ENCODE results near the gene SMU1. TPM values are rescaled to one million over a fixed set of nuclear protein-coding genes. Genes with fewer than 3 reads are reported as not detected.

SMU1 gene
- total RNA-seq, 1 donor from 2014 or later, result 36.2 TPM

GRCh38 chr9:33046061-33046460, 30.4 kb downstream of the SMU1 start:
- no peak for DNase-seq (ENCODE audit: low read depth in 2 of 2)

DNA sequence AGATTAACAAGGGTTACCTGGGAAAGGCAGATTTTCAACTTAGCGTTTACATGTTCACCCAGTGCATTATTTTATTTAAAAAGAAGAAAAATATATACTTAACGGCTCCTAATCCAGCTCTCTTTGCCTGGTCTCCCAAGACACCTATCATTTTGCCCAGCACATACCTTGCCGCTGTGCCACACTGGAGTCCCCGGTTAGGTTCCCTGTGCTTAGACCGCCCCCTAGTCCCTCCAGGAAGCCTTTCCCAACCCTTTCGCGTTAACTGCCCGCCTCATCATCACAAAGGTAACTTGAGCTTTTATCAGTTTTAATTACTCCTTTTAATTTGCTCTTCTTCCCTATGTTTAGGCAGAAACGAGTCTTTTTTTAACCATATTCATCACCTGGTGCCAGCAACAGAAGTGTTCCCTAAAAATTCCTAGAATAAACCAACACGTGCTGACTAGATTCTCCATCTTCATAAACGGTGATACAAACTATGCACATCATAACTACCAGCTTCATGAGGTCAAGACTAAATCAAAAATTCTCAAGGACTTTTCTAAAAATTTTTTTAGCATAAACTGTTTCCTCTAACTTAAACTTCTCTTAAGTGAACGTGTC, 31.7 kb downstream of the SMU1 start:
- peak; percentile 6 to 55 for DNase-seq (ENCODE audit: low read depth in 2 of 2)

- peak; percentile 50 to 92 for DNase-seq (ENCODE audit: low read depth in 2 of 2)
Measured at GRCh38 chr9:33044162-33044673, 32.3 kb downstream of the SMU1 start.

DNA sequence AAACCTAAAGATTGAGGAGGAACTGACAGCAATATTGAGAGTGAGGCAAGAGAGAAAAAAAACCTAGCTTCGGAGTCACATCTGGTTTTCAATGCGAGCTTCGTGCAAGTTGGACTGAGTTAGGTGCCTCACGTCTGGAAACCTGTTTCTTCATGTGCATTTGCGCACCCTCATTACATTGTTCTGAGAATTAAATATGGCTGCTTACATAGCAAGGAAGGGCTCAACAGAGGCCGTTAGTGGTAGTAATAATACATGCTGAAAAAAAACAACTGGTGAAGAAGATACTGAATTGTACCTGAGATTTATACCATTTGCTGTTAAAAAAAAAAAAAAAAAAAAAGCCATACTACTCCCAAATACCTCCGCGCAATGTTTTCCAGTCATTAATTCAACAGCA, 32.8 kb downstream of the SMU1 start:
- no peak for DNase-seq (ENCODE audit: low read depth in 2 of 2)

- DNase-seq (ENCODE audit: low read depth in 2 of 2), result no peak
Measured at GRCh38 chr9:33042473-33042872, 34.0 kb downstream of the SMU1 start.

- no peak for DNase-seq (ENCODE audit: low read depth in 2 of 2)
Measured at GRCh38 chr9:33041432-33042188, 34.9 kb downstream of the SMU1 start.

GRCh38 chr9:33040792-33041431, 35.6 kb downstream of the SMU1 start:
- no peak for DNase-seq (ENCODE audit: low read depth in 2 of 2)

GRCh38 chr9:33032865-33033264, 43.6 kb downstream of the SMU1 start:
- no peak for DNase-seq (ENCODE audit: low read depth in 2 of 2)

DNA sequence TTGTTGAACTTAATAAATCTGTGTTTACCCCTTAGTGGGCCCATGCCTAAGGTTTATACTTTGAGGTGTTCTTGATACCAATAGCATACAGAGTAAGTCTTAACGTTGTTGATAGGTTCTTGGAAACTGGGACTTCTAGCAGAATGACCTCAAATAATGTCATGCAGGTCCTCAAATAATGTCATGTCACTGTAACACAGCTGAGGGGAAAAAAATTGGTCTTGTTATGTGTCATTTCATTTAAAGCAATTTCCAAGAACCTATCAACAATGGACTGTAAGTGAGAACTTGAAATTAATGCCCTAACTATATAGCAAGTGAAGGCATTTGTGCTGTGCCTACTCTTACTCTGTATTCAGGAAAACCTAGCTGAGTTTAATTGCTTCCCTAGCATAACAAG, 44.2 kb downstream of the SMU1 start:
- no peak for DNase-seq (ENCODE audit: low read depth in 2 of 2)

DNA sequence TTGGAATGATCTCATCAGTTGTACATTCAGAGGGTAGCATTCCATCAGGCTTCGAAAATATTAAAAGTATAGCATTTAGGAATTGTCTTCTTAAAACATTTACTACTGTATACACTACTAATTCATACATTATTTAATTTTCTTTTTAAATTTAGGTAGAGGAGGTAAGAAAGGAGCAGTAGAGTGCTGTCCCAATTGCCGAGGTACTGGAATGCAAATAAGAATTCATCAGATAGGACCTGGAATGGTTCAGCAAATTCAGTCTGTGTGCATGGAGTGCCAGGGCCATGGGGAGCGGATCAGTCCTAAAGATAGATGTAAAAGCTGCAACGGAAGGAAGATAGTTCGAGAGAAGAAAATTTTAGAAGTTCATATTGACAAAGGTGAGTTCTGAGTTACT, 46.2 kb downstream of the SMU1 start:
- DNase-seq (ENCODE audit: low read depth in 2 of 2), result no peak

GRCh38 chr9:33029231-33029786, 47.2 kb downstream of the SMU1 start:
- no peak for DNase-seq (ENCODE audit: low read depth in 2 of 2)

DNA sequence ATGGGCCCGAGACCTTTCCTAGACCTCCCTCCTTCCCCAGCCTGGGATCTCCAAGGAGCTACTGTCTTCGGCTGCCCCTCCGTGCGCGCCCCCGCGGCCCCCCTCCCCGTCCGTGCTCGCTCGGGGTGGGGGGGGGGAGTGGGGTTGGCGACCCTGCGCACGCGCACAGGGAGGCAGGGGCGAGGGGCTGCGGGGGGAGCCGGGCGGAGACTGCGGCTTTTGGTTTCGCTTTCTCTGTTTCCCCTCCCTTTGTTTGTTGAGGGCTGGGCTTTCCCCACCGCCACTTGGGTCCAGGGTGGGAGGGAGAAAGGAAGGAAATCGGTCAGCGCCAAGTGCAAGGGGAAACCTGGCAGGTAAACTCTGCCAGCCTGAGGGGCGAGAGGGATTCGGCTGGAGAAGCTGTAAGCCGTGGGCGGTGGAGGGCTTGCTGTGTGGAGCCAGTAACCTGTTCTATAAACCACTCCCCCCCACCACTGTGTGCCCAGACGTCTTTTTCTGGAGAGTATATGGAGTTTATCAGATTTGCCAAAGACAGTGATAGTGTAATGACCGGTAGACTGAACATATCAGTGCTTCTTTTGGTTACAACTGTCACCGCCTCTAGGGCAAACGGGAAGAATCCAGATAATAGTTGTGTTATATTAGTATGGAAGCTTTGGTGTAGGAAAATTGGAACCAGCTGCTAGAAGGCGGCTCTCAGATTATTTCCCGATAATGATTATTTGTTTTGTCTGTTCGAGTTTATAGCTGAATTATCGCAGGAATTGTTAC, 50.7 kb downstream of the SMU1 start:
- peak; percentile 74 to 84 for DNase-seq (ENCODE audit: low read depth in 2 of 2)

DNA sequence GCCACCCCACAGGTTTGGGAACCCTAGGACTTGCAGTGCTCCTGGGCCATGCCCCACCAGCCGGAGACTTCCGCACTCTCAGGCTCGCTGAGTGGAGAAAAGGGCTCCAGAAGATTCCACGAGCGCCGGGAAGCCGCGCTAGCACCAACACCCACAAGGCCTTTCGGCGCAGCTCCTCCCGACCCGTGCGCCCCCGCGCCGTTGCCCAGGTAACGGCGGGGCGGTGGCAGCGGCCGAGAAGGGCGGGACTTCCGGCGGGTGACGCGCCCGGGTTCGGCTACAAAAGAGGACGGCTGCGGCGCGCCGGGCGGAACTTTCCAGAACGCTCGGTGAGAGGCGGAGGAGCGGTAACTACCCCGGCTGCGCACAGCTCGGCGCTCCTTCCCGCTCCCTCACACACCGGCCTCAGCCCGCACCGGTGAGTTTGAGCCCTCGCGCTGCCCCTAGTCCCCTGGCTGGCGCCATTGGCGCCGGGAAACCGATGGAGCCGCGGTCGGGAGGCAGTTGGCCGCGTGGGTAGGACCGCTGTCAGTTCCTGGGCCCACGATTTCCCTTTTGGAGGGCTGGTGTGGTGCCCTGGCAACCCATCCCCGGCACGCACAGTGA, 51.4 kb downstream of the SMU1 start, which contains the start of gene DNAJA1:
DNAJA1 (plus strand) TSS at position 308 of the 606 bp plus-strand sequence. CDS start 1,212 bp downstream, outside the sequence.
- peak; percentile 71 to 91 for DNase-seq (ENCODE audit: low read depth in 2 of 2)

DNA sequence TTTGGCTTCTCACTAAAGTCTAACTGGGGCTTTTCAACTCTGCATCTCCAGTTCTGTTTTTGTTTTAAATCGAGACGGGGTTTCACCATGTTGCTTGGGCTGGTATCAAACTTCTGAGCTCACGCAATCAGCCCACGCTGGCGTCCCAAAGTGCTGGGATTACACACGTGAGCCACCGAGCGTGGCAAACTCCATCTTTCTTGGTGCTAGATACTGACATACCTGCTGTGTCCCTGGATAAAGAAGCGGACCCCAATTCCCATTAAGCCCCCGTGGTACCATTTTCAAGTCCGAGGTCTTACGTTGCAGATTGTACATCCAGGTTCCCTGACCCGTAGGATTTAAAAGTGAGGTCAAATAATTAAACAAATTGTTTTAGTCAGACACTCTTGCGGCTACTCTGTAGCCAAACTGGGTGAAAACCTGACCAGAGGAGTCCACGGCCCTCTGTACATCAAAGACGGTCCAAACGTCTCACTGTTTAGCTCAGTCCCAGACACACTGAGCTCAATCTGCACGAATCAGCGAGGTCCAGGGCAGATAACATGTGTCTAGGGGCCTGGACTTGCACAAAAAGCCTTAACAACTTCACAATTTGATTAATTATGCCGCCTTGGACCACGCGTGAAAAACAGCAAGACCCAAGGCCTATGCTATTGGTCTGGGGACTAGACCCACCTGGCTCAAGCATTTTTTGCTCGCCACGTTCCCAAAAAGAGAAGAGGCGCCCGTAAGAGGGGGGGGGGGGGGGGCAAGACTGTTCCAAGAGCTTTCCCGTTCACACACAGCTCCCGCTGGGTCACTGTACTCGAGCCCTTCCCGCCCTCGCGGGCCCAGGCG, 52.1 kb downstream of the SMU1 start:
- peak in 1 of 2 donors; percentile 38 for DNase-seq (ENCODE audit: low read depth in 2 of 2)

- DNase-seq (ENCODE audit: low read depth in 2 of 2), result no peak
Measured at GRCh38 chr9:33023661-33024060, 52.8 kb downstream of the SMU1 start.

- no peak for DNase-seq (ENCODE audit: low read depth in 2 of 2)
Measured at GRCh38 chr9:33022755-33023154, 53.7 kb downstream of the SMU1 start.

- no peak for DNase-seq (ENCODE audit: low read depth in 2 of 2)
Measured at GRCh38 chr9:33022303-33022702, 54.2 kb downstream of the SMU1 start.

- DNase-seq (ENCODE audit: low read depth in 2 of 2), result no peak
Measured at GRCh38 chr9:33019797-33020196, 56.7 kb downstream of the SMU1 start.

DNA sequence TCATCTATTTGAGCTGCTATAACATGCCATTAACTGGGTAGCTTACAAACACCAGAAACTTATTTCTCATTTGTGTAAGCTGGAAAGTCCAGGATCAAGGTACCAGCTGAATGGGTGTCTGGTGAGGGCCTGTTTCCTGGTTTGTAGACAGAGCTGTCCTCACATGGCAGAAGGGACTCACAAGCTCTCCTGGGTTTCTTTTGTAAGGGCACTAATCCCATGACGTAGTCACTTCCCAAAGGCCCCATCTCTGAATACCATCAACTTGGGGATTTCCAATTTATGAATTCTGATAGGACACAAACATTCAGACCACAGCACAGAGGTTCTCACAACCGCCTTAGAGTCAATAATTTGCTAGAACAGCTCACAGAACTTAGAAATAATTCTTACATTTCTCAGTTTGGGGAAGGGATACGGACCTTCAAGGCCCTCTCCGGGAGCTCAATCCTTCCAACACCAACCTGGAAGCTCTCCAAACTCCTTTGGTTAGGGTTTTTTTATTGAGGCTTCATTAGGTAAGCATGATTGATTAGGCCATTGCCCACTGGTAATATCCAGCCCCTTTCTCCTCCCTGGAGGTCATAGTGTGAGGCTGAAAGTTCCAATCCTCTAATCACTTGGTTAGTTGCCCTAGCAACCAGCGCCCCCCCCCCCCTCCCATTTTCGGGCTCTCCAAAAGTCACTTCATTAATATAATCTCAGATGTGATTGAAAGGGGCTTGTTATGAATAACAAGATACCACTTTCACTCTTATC, 59.0 kb downstream of the SMU1 start:
- DNase-seq (ENCODE audit: low read depth in 2 of 2), result no peak

Data from dermis microvascular lymphatic vessel endothelial cell (primary cell).